IMR-90 (cell line): ENCODE measurements around the gene IL36B.

ENCODE experiments used
- BHLHE40 ChIP-seq: fragments of 150-350 bp; IDR thresholded peaks from 2 replicates; pipeline ENCODE4 v1.6.1; 2016; ENCODE audit warnings: mild to moderate bottlenecking, low read depth, low read length
- CHD1 ChIP-seq: IDR thresholded peaks from 2 replicates; pipeline ENCODE4 v1.6.1; 2012; ENCODE audit warnings: low read depth, low read length, improper control_type of control experiment
- FOS ChIP-seq: fragments of 150-350 bp; IDR thresholded peaks from 2 replicates; pipeline ENCODE4 v1.6.1; 2016; ENCODE audit warnings: low read depth, low read length
- MAZ ChIP-seq: IDR thresholded peaks from 2 replicates; pipeline ENCODE4 v1.6.1; 2012; ENCODE audit warnings: low read depth, mild to moderate bottlenecking, low read length, improper control_type of control experiment, moderate library complexity, borderline replicate concordance
- MXI1 ChIP-seq: IDR thresholded peaks from 2 replicates; pipeline ENCODE4 v1.6.1; 2012; ENCODE audit warnings: low read depth, mild to moderate bottlenecking, low read length, moderate library complexity, borderline replicate concordance
- RAD21 ChIP-seq: IDR thresholded peaks from 2 replicates; pipeline ENCODE4 v1.6.1; 2012; ENCODE audit warnings: low read length, improper control_type of control experiment
- RCOR1 ChIP-seq: IDR thresholded peaks from 2 replicates; pipeline ENCODE4 v1.6.1; 2012; ENCODE audit warnings: mild to moderate bottlenecking, low read length, improper control_type of control experiment; ENCODE audit not compliant: insufficient replicate concordance
- RFX5 ChIP-seq: IDR thresholded peaks from 2 replicates; pipeline ENCODE4 v1.8.0; 2012; ENCODE audit warnings: low read depth, mild to moderate bottlenecking, low read length, moderate library complexity
- SMC3 ChIP-seq: fragments of 150-350 bp; IDR thresholded peaks from 2 replicates; pipeline ENCODE4 v1.6.1; 2016; ENCODE audit warnings: low read depth, mild to moderate bottlenecking, antibody characterized with exemption, low read length, moderate library complexity
- TF ChIP-seq, protein P1 (sequence below): conservative IDR thresholded peaks from 2 replicates; pipeline ENCODE4 v1.5.1; 2012; ENCODE audit warnings: mild to moderate bottlenecking, low read depth, low read length, improper control_type of control experiment
- TF ChIP-seq, protein P2 (sequence below): fragments of 150-350 bp; IDR thresholded peaks from 2 replicates; pipeline ENCODE4 v1.6.1; 2017; ENCODE audit warnings: mild to moderate bottlenecking, antibody characterized with exemption, low read length, low read depth

GRCh38 chr2:113050921-113051895 lies 1.5 kb downstream of the IL36B start:
- TF ChIP-seq RCOR1 (no peak), SMC3 (no peak), RAD21 (no peak), MXI1 (no peak), FOS (no peak), RFX5 (no peak), BHLHE40 (no peak), MAZ (no peak), CHD1 (no peak)
- TF ChIP-seq, protein P1, sequence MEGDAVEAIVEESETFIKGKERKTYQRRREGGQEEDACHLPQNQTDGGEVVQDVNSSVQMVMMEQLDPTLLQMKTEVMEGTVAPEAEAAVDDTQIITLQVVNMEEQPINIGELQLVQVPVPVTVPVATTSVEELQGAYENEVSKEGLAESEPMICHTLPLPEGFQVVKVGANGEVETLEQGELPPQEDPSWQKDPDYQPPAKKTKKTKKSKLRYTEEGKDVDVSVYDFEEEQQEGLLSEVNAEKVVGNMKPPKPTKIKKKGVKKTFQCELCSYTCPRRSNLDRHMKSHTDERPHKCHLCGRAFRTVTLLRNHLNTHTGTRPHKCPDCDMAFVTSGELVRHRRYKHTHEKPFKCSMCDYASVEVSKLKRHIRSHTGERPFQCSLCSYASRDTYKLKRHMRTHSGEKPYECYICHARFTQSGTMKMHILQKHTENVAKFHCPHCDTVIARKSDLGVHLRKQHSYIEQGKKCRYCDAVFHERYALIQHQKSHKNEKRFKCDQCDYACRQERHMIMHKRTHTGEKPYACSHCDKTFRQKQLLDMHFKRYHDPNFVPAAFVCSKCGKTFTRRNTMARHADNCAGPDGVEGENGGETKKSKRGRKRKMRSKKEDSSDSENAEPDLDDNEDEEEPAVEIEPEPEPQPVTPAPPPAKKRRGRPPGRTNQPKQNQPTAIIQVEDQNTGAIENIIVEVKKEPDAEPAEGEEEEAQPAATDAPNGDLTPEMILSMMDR, result no peak
- TF ChIP-seq, protein P2, sequence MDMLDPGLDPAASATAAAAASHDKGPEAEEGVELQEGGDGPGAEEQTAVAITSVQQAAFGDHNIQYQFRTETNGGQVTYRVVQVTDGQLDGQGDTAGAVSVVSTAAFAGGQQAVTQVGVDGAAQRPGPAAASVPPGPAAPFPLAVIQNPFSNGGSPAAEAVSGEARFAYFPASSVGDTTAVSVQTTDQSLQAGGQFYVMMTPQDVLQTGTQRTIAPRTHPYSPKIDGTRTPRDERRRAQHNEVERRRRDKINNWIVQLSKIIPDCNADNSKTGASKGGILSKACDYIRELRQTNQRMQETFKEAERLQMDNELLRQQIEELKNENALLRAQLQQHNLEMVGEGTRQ, result no peak
